ENCODE measurements around the gene P2RY10.

- TF ChIP-seq RFX5 (IDR thresholded peaks at IDR 0.05; ENCODE audit: low read depth, low read length) (no peak), ZNF143 (CRISPR knock-in tag; IDR thresholded peaks at IDR 0.05) (no peak), HMGXB4 (CRISPR knock-in tag; IDR thresholded peaks at IDR 0.05; ENCODE audit: borderline replicate concordance in 1 of 2, low read depth in 1 of 2) (no peak), MAX (IDR thresholded peaks at IDR 0.05) (no peak), ZNF512 (CRISPR knock-in tag; IDR thresholded peaks at IDR 0.05) (no peak), POLR2A (IDR thresholded peaks at IDR 0.05; ENCODE audit: insufficient read depth in 1 of 2, low read depth in 2 of 2, low read length in 2 of 2) (no peak), CTCF (CRISPR knock-in tag; IDR thresholded peaks at IDR 0.05) (no peak), ZNF772 (CRISPR knock-in tag; IDR thresholded peaks at IDR 0.05) (no peak), TARDBP (CRISPR knock-in tag; IDR thresholded peaks at IDR 0.05) (no peak)
Measured at GRCh38 chrX:78989349-78989748, 44.2 kb downstream of the P2RY10 start.

Measured in HepG2 (cell line).